Osteocyte (in vitro differentiated cells): ENCODE measurements around the gene BZW2. TPM values are rescaled to one million over a fixed set of nuclear protein-coding genes. Genes with fewer than 3 reads are reported as not detected.

Experiments used
- DNase-seq: peaks from one replicate; pipeline ENCODE4 v3.0.0; 2021; ENCODE audit warnings: mixed read lengths; ENCODE audit not compliant: unreplicated experiment; ENCODE audit errors: extremely low spot score
- H3K27ac Mint-ChIP-seq: one replicate; pipeline ENCODE4 v1.8.0; 2021; ENCODE audit warnings: mild to moderate bottlenecking, mixed read lengths; ENCODE audit not compliant: unreplicated experiment
- H3K27me3 Mint-ChIP-seq: one replicate; pipeline ENCODE4 v1.8.0; 2021; ENCODE audit warnings: mixed read lengths; ENCODE audit not compliant: unreplicated experiment
- H3K36me3 Mint-ChIP-seq: one replicate; pipeline ENCODE4 v1.8.0; 2021; ENCODE audit warnings: mixed read lengths; ENCODE audit not compliant: unreplicated experiment
- H3K4me1 Mint-ChIP-seq: one replicate; pipeline ENCODE4 v1.8.0; 2021; ENCODE audit warnings: mixed read lengths; ENCODE audit not compliant: unreplicated experiment
- H3K4me3 Mint-ChIP-seq: one replicate; pipeline ENCODE4 v1.8.0; 2021; ENCODE audit warnings: mild to moderate bottlenecking, moderate library complexity, mixed read lengths; ENCODE audit not compliant: unreplicated experiment
- H3K9me3 Mint-ChIP-seq: one replicate; pipeline ENCODE4 v1.8.0; 2021; ENCODE audit warnings: mixed read lengths; ENCODE audit not compliant: unreplicated experiment
- CTCF ChIP-seq: fragments of 200-600 bp; sonication (generic); IDR thresholded peaks from 2 replicates; pipeline ENCODE4 v1.5.0; 2021; ENCODE audit warnings: antibody characterized with exemption, mild to moderate bottlenecking, moderate library complexity
- total RNA-seq: library from RNA; stranded (reverse); gene quantifications from 2 replicates; pipeline ENCODE4 v1.2.1, GENCODE V29; 2021

The BZW2 gene
- total RNA-seq, 1 donor from 2014 or later: 61.3 TPM

- no peak for TF ChIP-seq CTCF
- Mint-ChIP-seq H3K36me3 (peaks cover 28% of the 10 kb centered on the region), H3K9me3 (no peaks in the 10 kb centered on the region), H3K27me3 (no peaks in the 10 kb centered on the region), H3K4me1 (peaks cover 10% of the 10 kb centered on the region), H3K4me3 (no peak overlapping the region), H3K27ac (no peak overlapping the region)
- no peak for DNase-seq
These were observed 62.5 kb downstream of the BZW2 start for GRCh38 chr7:16708511-16708910.

- TF ChIP-seq CTCF: no peak
- no peaks in the 10 kb centered on the region for H3K27me3 Mint-ChIP-seq
- DNase-seq: no peak
- H3K27ac Mint-ChIP-seq: no peak overlapping the region
- no peaks in the 10 kb centered on the region for H3K9me3 Mint-ChIP-seq
- peaks cover 10% of the 10 kb centered on the region for H3K4me1 Mint-ChIP-seq
- H3K4me3 Mint-ChIP-seq: no peak overlapping the region
- peaks cover 25% of the 10 kb centered on the region for H3K36me3 Mint-ChIP-seq
These were observed 63.0 kb downstream of the BZW2 start for GRCh38 chr7:16708980-16709379.

- DNase-seq: no peak
- Mint-ChIP-seq H3K4me1 (peaks cover 14% of the 10 kb centered on the region), H3K27me3 (no peaks in the 10 kb centered on the region), H3K9me3 (no peaks in the 10 kb centered on the region), H3K27ac (no peak overlapping the region), H3K4me3 (no peak overlapping the region), H3K36me3 (peaks cover 19% of the 10 kb centered on the region)
- TF ChIP-seq CTCF: no peak
These were observed 64.7 kb downstream of the BZW2 start for GRCh38 chr7:16710651-16711050.

- Mint-ChIP-seq H3K9me3 (no peaks in the 10 kb centered on the region), H3K4me3 (no peak overlapping the region), H3K4me1 (peaks cover 14% of the 10 kb centered on the region), H3K27ac (no peak overlapping the region), H3K36me3 (peaks cover 11% of the 10 kb centered on the region), H3K27me3 (no peaks in the 10 kb centered on the region)
- no peak for DNase-seq
- TF ChIP-seq CTCF: no peak
These were observed 65.7 kb downstream of the BZW2 start for GRCh38 chr7:16711730-16712129.

- no peak for TF ChIP-seq CTCF
These were observed 66.9 kb downstream of the BZW2 start for GRCh38 chr7:16712916-16713315.

More at GRCh38 chr7:16712916-16713315, 66.9 kb downstream of the BZW2 start:
- no peak overlapping the region for H3K27ac Mint-ChIP-seq
- H3K36me3 Mint-ChIP-seq: peaks cover 5% of the 10 kb centered on the region
- DNase-seq: no peak
- peaks cover 14% of the 10 kb centered on the region for H3K4me1 Mint-ChIP-seq
- no peaks in the 10 kb centered on the region for H3K9me3 Mint-ChIP-seq
- no peaks in the 10 kb centered on the region for H3K27me3 Mint-ChIP-seq
- H3K4me3 Mint-ChIP-seq: no peak overlapping the region
